ENCODE data around the gene NUF2. TPM values are rescaled to one million over a fixed set of nuclear protein-coding genes. Genes with fewer than 3 reads are reported as not detected.

The NUF2 gene
- total and polyA plus RNA-seq, 2 donors (not counting 1 experiment from before 2014, with no cell fraction given): 0.94 to 1.3 TPM

DNA sequence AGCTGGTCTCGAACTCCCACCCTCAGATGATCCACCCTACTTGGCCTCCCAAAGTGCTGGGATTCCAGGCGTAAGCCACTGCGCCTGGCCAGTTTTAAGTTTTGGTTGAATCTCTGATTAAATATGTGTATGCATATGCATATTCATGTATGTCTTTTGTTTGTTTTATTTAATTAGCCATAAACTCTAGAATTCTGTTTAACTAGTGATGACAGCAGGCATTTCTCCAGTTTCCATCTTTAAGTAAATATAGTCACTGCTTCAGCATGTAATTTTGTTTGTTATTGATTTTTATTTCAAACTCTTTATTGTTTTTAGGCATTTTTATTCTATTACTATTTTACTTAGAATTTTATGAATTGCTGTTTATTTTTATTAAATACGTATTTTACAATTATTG, 58.0 kb downstream of the NUF2 start:
- DNase-seq (no peak), ATAC-seq (ENCODE audit: low read depth) (no peak)
- Histone ChIP-seq H3K9ac (ENCODE audit: low read length) (no peak overlapping the region), H3K27ac (ENCODE audit: low read length in 2 of 2) (no peak overlapping the region), H3K79me2 (ENCODE audit: control insufficient read depth, insufficient read depth, low read length) (no peaks in the 10 kb centered on the region), H3K4me2 (replicated peaks; ENCODE audit: low read depth, low read length, poor library complexity, severe bottlenecking) (no peak overlapping the region), H4K20me1 (ENCODE audit: control insufficient read depth, insufficient read depth, low read length, poor library complexity, severe bottlenecking) (no peaks in the 10 kb centered on the region), H3K36me3 (replicated peaks in 1 of 2; ENCODE audit: control extremely low read depth in 1 of 2, control insufficient read depth in 1 of 2, extremely low read depth in 1 of 2, insufficient read depth in 2 of 2, low read length in 1 of 2) (no peaks in the 10 kb centered on the region), H3K27me3 (replicated peaks in 1 of 4; ENCODE audit: control extremely low read depth in 1 of 4, control insufficient read depth in 3 of 4, insufficient read depth in 4 of 4, low read length in 3 of 4) (peaks cover 0 to 3% (median 0%) of the 10 kb centered on the region in 4 experiments), H3K4me1 (ENCODE audit: control insufficient read depth in 2 of 2, insufficient read depth in 2 of 2, low read length in 2 of 2) (no peaks in the 10 kb centered on the region), H3K9me3 (ENCODE audit: control extremely low read depth in 1 of 3, control insufficient read depth in 2 of 3, insufficient read depth in 1 of 3, low read length in 2 of 3) (no peaks in the 10 kb centered on the region), H2AFZ (ENCODE audit: insufficient read depth, low read depth, low read length, poor library complexity, severe bottlenecking) (no peak overlapping the region), H3K4me3 (ENCODE audit: control extremely low read depth in 1 of 5, extremely low read depth in 1 of 5, insufficient read depth in 1 of 5, low read depth in 2 of 5, low read length in 4 of 5) (no peak overlapping the region)
- no peak for TF ChIP-seq EZH2 (IDR thresholded peaks at IDR 0.05; ENCODE audit: borderline replicate concordance, insufficient read depth, low read depth, low read length, poor library complexity, severe bottlenecking)
- TF ChIP-seq, protein P1, sequence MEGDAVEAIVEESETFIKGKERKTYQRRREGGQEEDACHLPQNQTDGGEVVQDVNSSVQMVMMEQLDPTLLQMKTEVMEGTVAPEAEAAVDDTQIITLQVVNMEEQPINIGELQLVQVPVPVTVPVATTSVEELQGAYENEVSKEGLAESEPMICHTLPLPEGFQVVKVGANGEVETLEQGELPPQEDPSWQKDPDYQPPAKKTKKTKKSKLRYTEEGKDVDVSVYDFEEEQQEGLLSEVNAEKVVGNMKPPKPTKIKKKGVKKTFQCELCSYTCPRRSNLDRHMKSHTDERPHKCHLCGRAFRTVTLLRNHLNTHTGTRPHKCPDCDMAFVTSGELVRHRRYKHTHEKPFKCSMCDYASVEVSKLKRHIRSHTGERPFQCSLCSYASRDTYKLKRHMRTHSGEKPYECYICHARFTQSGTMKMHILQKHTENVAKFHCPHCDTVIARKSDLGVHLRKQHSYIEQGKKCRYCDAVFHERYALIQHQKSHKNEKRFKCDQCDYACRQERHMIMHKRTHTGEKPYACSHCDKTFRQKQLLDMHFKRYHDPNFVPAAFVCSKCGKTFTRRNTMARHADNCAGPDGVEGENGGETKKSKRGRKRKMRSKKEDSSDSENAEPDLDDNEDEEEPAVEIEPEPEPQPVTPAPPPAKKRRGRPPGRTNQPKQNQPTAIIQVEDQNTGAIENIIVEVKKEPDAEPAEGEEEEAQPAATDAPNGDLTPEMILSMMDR (IDR thresholded peaks at IDR 0.05): no peak
- no peak overlapping the region for H3K4me3 Mint-ChIP-seq
- no peaks in the 10 kb centered on the region for H3K4me1 Mint-ChIP-seq
- ChIA-PET CTCF (no interaction called here), POLR2A (no interaction called here)
- WGBS (ENCODE audit: insufficient coverage): no CpG with 5 or more reads among the region's 4 CpGs
- H3K27ac Mint-ChIP-seq: no peak overlapping the region
- intact Hi-C loops (cut with micrococcal nuclease): no loop called here
- no peaks in the 10 kb centered on the region for H3K9me3 Mint-ChIP-seq (ENCODE audit: insufficient read depth)
- peaks cover 19% of the 10 kb centered on the region for H3K27me3 Mint-ChIP-seq

DNA sequence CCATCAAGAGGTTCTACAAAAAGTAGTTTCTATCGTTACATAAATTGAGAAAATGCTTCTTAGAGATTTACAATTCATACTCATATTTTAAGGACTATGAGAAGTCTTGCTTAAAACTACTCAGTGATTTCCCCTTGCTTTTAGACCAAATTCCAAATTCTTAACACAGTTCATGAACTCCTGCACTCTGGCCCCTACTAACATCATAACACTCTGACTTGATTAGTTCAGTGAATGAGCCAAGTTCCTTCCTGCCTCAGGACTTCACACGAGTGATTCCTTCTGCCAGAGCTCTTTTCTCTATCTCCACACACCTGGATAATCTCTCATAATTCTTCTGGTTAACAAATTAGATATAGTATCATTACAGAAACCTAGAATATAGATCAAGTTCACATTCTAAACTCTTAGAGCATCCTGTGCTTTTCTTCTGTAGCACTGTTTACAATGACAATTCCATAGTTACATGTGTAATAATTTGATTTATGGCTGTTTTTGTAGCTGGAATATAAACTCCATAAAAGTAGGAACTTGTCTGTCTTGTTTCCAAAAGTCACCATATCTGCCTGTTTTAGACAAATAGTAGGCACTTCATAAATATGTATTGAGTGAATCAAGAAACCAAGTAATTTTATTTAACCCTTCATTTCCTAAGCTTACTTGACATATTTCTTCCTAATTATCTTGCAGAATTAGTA, 59.9 kb downstream of the NUF2 start:
- intact Hi-C loops (cut with micrococcal nuclease): no loop called here
- ATAC-seq (ENCODE audit: low read depth) (no peak), DNase-seq (no peak)
- Mint-ChIP-seq H3K4me3 (no peak overlapping the region), H3K9me3 (ENCODE audit: insufficient read depth) (no peaks in the 10 kb centered on the region), H3K27ac (no peak overlapping the region), H3K27me3 (peaks cover 20% of the 10 kb centered on the region), H3K4me1 (no peaks in the 10 kb centered on the region)
- H3K9me3 ChIP-seq (ENCODE audit: control extremely low read depth in 1 of 3, control insufficient read depth in 2 of 3, insufficient read depth in 1 of 3, low read length in 2 of 3): no peaks in the 10 kb centered on the region
- H3K79me2 ChIP-seq (ENCODE audit: control insufficient read depth, insufficient read depth, low read length): no peaks in the 10 kb centered on the region
- POLR2A ChIA-PET: no interaction called here
- no peaks in the 10 kb centered on the region for H3K4me1 ChIP-seq (ENCODE audit: control insufficient read depth in 2 of 2, insufficient read depth in 2 of 2, low read length in 2 of 2)
- no peak overlapping the region for H3K4me3 ChIP-seq (ENCODE audit: control extremely low read depth in 1 of 5, extremely low read depth in 1 of 5, insufficient read depth in 1 of 5, low read depth in 2 of 5, low read length in 4 of 5)
- TF ChIP-seq EZH2 (IDR thresholded peaks at IDR 0.05; ENCODE audit: borderline replicate concordance, insufficient read depth, low read depth, low read length, poor library complexity, severe bottlenecking): no peak
- TF ChIP-seq, protein P1 (IDR thresholded peaks at IDR 0.05): no peak
- no peak overlapping the region for H3K27ac ChIP-seq (ENCODE audit: low read length in 2 of 2)
- CTCF ChIA-PET: interaction anchor here (1.5 kb wide), 1 partner anchor 9 kb away, joined by 4 read pairs; no protein-coding TSS in a partner anchor
- H3K9ac ChIP-seq (ENCODE audit: low read length): no peak overlapping the region
- no peak overlapping the region for H2AFZ ChIP-seq (ENCODE audit: insufficient read depth, low read depth, low read length, poor library complexity, severe bottlenecking)
- H4K20me1 ChIP-seq (ENCODE audit: control insufficient read depth, insufficient read depth, low read length, poor library complexity, severe bottlenecking): no peaks in the 10 kb centered on the region
- WGBS (ENCODE audit: insufficient coverage): no CpG with 5 or more reads among the region's 2 CpGs
- H3K36me3 ChIP-seq (replicated peaks in 1 of 2; ENCODE audit: control extremely low read depth in 1 of 2, control insufficient read depth in 1 of 2, extremely low read depth in 1 of 2, insufficient read depth in 2 of 2, low read length in 1 of 2): no peaks in the 10 kb centered on the region
- H3K27me3 ChIP-seq (replicated peaks in 1 of 4; ENCODE audit: control extremely low read depth in 1 of 4, control insufficient read depth in 3 of 4, insufficient read depth in 4 of 4, low read length in 3 of 4): peaks cover 0 to 3% (median 0%) of the 10 kb centered on the region in 4 experiments
- H3K4me2 ChIP-seq (replicated peaks; ENCODE audit: low read depth, low read length, poor library complexity, severe bottlenecking): no peak overlapping the region
